Glutamatergic neuron (in vitro differentiated cells): ENCODE results near the gene KCNQ1. TPM values are rescaled to one million over a fixed set of nuclear protein-coding genes. Genes with fewer than 3 reads are reported as not detected.

Experiments used
- DNase-seq: peaks from one replicate; pipeline ENCODE4 v3.0.0; 2022
- H3K27ac Mint-ChIP-seq: one replicate; pipeline ENCODE4 v1.8.0; 2020; ENCODE audit warnings: mild to moderate bottlenecking, mixed read lengths, inconsistent platforms; ENCODE audit not compliant: unreplicated experiment
- H3K27me3 Mint-ChIP-seq: one replicate; pipeline ENCODE4 v1.8.0; 2020; ENCODE audit warnings: mild to moderate bottlenecking, moderate library complexity, mixed read lengths, inconsistent platforms; ENCODE audit not compliant: unreplicated experiment
- H3K36me3 Mint-ChIP-seq: one replicate; pipeline ENCODE4 v1.8.0; 2020; ENCODE audit warnings: mild to moderate bottlenecking, mixed read lengths, inconsistent platforms; ENCODE audit not compliant: unreplicated experiment
- H3K4me1 Mint-ChIP-seq: one replicate; pipeline ENCODE4 v1.8.0; 2020; ENCODE audit warnings: mild to moderate bottlenecking, low read depth, mixed read lengths, inconsistent platforms; ENCODE audit not compliant: unreplicated experiment
- H3K4me3 Mint-ChIP-seq: one replicate; pipeline ENCODE4 v1.8.0; 2020; ENCODE audit warnings: mild to moderate bottlenecking, mixed read lengths, inconsistent platforms; ENCODE audit not compliant: unreplicated experiment
- H3K9me3 Mint-ChIP-seq: one replicate; pipeline ENCODE4 v1.8.0; 2020; ENCODE audit warnings: mild to moderate bottlenecking, moderate library complexity, mixed read lengths, inconsistent platforms; ENCODE audit not compliant: unreplicated experiment
- total RNA-seq: library from RNA; stranded (reverse); fragmentation: NEBNext Ultra II Directional; extraction: Animal tissue kit (Norgen Biotek cat#: 25700); gene quantifications from one replicate; pipeline ENCODE4 v1.2.1, GENCODE V29; 2021; ENCODE audit not compliant: unreplicated experiment
- TF ChIP-seq, protein P1 (sequence below): fragments of 200-600 bp; sonication (generic); IDR thresholded peaks from one replicate; pipeline ENCODE4 v1.5.0; 2021; ENCODE audit not compliant: partially characterized antibody, unreplicated experiment

The KCNQ1 gene
- total RNA-seq, 1 donor from 2014 or later: 0.44 TPM

DNA sequence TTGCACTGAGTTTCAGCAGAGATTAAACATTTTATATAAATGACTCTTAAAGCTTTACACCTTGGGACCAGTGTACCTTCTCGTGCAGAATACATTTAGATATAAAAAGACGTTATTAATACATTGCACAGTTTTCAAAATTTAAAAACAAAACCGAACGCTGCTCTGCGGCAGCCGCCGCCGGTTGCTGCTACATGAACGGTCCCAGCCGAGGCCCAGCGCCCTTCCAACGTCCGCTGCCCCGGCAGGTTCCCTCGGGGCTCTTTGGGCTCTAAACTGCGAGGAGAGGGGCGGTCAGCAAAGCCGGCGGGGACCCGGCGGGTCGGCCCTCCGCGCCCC is 438.8 kb downstream of the KCNQ1 start:
- Mint-ChIP-seq H3K4me3 (peak overlapping the region; percentile 86), H3K27me3 (peaks cover 16% of the 10 kb centered on the region), H3K36me3 (peaks cover 6% of the 10 kb centered on the region), H3K27ac (peak overlapping the region; percentile 86), H3K4me1 (peaks cover 19% of the 10 kb centered on the region), H3K9me3 (peaks cover 24% of the 10 kb centered on the region)
- TF ChIP-seq, protein P1, sequence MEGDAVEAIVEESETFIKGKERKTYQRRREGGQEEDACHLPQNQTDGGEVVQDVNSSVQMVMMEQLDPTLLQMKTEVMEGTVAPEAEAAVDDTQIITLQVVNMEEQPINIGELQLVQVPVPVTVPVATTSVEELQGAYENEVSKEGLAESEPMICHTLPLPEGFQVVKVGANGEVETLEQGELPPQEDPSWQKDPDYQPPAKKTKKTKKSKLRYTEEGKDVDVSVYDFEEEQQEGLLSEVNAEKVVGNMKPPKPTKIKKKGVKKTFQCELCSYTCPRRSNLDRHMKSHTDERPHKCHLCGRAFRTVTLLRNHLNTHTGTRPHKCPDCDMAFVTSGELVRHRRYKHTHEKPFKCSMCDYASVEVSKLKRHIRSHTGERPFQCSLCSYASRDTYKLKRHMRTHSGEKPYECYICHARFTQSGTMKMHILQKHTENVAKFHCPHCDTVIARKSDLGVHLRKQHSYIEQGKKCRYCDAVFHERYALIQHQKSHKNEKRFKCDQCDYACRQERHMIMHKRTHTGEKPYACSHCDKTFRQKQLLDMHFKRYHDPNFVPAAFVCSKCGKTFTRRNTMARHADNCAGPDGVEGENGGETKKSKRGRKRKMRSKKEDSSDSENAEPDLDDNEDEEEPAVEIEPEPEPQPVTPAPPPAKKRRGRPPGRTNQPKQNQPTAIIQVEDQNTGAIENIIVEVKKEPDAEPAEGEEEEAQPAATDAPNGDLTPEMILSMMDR: no peak
- no peak for DNase-seq

- TF ChIP-seq, protein P1: no peak
- no peaks in the 10 kb centered on the region for H3K36me3 Mint-ChIP-seq
- H3K4me3 Mint-ChIP-seq: peak overlapping the region; percentile 86
- peak overlapping the region; percentile 86 for H3K27ac Mint-ChIP-seq
- H3K4me1 Mint-ChIP-seq: peaks cover 19% of the 10 kb centered on the region
- peak; percentile 53 for DNase-seq
- peaks cover 24% of the 10 kb centered on the region for H3K9me3 Mint-ChIP-seq
- peaks cover 16% of the 10 kb centered on the region for H3K27me3 Mint-ChIP-seq
Measured at GRCh38 chr11:2883979-2884815, 439.4 kb downstream of the KCNQ1 start.

DNA sequence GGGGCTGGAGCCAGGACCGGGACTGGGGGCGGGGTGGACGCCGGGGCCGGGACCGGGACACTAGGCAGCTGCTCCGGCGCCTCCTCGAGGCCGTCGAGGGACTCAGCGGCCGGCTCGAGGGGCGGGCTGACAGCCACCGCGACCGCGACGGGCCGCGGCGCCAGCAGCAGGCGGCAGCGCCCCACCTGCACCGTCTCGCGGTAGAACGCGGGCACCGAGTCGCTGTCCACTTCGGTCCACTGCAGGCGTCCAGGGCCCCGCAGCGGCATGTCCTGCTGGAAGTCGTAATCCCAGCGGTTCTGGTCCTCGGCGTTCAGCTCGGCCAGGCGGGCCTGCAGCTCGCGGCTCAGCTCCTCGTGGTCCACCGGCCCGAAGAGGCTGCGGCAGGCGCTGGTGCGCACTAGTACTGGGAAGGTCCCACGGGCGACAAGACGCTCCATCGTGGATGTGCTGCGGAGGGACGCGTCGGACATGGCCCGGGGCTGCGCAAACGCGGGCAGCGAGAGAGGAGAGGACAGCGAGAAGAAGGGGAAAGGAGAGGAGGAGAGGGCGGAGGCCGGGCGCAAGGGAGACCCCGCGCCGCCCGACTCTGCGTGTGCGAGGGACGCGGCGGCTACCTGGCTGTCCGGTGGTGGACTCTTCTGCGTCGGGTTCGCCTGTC is 440.3 kb downstream of the KCNQ1 start:
- Mint-ChIP-seq H3K27ac (peak overlapping the region; percentile 94), H3K4me1 (peaks cover 19% of the 10 kb centered on the region), H3K9me3 (peaks cover 21% of the 10 kb centered on the region), H3K36me3 (no peaks in the 10 kb centered on the region), H3K4me3 (peak overlapping the region; percentile 98), H3K27me3 (peaks cover 19% of the 10 kb centered on the region)
- TF ChIP-seq, protein P1: no peak
- DNase-seq: peak; percentile 69

DNA sequence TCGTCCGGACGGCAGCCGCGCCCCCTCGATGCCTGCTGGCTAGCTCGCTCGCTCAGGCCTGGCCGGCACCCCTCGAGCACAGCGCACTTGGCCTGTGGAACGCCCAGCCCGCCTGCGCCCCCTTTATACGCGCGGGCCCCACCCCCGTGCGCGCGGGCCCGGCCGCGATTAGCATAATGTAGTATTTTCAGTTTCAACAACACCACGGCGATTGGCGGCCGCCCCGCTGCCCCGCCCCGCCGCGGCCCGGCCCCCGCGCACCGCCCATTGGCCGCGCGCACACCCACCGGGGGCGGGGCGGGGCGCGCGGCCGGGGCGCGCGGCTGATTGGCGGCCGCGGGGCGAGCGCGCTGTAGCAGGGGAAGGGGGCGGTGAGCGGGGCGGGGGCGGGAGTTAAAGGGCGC is 440.9 kb downstream of the KCNQ1 start, which contains the start of gene CDKN1C:
TSS of gene CDKN1C (minus strand) at position 98 of the 404 bp plus-strand sequence. CDS start 319 bp downstream, outside the sequence.
- Mint-ChIP-seq H3K27ac (peak within 1 kb of the TSS; percentile 94), H3K9me3 (peaks cover 21% of the 10 kb centered on the region), H3K27me3 (peaks cover 18% of the 10 kb centered on the region)

More for the DNA sequence above, 440.9 kb downstream of the KCNQ1 start, which contains the start of gene CDKN1C:
- TF ChIP-seq, protein P1: no peak
- peak; percentile 93 for DNase-seq
- H3K4me3 Mint-ChIP-seq: peak within 1 kb of the TSS; percentile 98
- peaks cover 19% of the 10 kb centered on the region for H3K4me1 Mint-ChIP-seq
- no peaks in the 10 kb centered on the region for H3K36me3 Mint-ChIP-seq
